ENCODE measurements around the gene APLP2.

Gene APLP2

DNA sequence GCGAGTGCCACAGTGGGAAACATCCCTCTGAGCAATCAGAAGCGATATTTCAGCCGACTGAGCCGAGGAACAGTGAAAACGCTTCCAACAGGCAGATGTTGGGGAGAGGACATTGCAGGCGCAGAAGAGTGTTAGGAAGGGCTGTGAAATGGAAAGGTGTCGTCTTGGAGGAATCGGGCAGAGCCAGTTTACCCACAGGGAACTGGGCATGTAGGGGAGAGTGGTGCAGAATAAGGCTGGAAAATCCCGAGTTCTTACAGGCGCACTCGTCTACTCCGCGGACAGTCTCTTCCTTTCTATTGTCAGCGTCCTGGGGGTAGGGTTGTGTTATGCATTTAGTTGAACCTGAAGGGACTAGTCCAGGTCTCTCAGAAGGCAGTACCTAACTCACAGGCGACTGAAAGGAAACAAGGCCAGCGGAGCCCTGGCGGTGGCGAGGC is 1.1 kb upstream of the APLP2 start:
- H3K4me1 Mint-ChIP-seq = peaks cover 18% of the 10 kb centered on the region
- H3K27me3 Mint-ChIP-seq = peaks cover 18% of the 10 kb centered on the region
- no peak for ATAC-seq (ENCODE audit: low read depth)
- no peaks in the 10 kb centered on the region for H3K36me3 Mint-ChIP-seq
- no peak for DNase-seq (ENCODE audit: low spot score in 2 of 2)
- peak overlapping the region; percentile 84 for H3K27ac Mint-ChIP-seq
- H3K9me3 Mint-ChIP-seq = no peaks in the 10 kb centered on the region
- peak overlapping the region; percentile 97 for H3K4me3 Mint-ChIP-seq

DNA sequence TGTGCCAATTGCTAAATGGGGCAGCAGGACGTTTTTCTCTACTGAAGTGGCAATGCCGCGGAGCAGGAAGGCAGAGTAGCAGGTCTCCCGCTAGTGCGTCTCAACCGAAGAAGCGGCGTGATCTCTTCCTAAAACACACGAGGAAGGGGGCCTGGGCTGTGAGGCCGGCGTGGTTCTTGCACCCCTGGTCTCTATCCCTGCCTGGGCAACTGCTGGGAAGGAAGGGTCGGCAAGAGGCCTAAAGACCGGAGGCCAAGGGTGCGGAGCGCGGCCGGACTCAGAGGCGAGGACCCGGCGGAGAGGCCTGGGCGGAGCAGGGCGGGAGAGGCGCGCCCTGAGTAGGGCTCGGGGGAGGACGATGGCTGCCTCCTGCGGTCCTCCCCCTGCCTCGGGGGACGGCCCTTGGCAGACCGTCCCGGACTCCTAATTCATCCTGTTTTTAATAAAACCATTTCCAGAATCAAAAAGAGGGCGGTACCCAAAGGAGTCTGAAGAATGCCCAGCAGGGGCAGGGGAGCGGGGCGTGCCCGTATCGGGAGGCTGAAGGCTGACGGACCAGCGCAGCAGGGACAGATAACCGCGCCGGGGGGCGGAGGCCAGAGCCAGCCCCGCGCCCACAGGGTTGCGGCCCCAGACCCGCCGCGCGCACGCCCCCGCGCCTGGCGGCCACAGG is 572 bp upstream of the APLP2 start:
- ATAC-seq (ENCODE audit: low read depth) = peak; percentile 37

DNA sequence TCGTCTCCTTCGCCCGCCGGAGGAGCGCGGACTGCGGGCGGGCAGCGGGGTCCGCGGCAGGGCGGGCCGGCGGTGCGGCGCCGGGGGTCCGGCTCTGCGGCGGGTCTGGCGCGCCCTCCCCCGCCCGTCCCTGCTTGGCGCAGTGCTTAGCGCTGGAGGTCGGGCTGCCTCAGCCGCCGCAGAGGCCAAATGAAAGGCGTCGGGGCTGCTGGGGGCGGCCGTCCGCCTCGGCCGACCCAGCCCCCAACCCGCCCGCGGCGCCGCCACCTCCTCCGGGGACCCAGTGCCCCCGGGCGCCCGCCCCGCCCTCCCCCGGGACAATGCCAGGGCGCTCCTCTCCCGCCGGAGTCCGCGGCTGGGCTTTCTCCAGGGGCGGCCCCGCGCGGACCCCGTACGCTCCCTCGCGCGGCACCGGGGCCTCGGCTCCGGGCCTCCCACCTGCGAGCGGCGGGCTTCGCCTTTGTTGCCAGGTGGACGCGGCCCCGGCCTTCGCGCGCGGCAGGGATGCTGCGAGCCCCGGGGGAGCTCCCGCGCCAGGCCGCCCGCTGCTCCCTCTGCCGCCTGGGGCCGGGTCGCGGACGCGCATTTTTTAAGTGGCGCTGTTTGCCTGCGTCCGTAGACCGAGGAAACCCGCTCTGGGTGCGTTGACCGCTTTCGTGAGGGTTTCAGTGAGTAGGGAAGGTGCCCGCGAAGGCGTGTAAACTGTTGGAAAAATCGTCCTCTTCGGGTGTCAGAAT is 583 bp downstream of the APLP2 start:
- Mint-ChIP-seq H3K4me1 (peaks cover 18% of the 10 kb centered on the region), H3K4me3 (peak overlapping the region; percentile 92), H3K27ac (peak overlapping the region; percentile 84)

More for the DNA sequence above, 572 bp upstream of the APLP2 start:
- Mint-ChIP-seq H3K9me3 (no peaks in the 10 kb centered on the region), H3K36me3 (no peaks in the 10 kb centered on the region), H3K4me1 (peaks cover 18% of the 10 kb centered on the region), H3K4me3 (peak overlapping the region; percentile 97), H3K27ac (peak overlapping the region; percentile 84), H3K27me3 (peaks cover 13% of the 10 kb centered on the region)
- DNase-seq (ENCODE audit: low spot score in 2 of 2) = no peak

DNA sequence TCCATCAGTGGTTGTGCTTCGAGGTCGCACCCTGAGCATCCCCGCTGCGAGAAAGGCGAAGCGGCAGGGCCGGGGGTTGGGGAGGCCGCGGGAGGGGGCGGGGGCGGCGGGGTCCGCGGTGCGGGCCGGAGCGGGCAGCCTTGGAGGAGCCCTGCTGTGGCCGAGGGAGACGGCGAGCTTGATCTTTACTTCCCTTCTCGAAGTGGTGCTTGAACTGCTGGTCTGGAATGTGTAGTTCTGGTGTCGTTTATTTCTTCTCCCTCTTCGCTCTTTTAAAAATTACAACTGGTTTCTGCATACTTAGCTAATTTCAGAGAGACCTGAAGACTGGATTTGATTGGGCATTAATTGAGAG is 1.1 kb downstream of the APLP2 start:
- DNase-seq (ENCODE audit: low spot score in 2 of 2) (no peak), ATAC-seq (ENCODE audit: low read depth) (no peak)
- peaks cover 18% of the 10 kb centered on the region for H3K4me1 Mint-ChIP-seq
- H3K27me3 Mint-ChIP-seq = peaks cover 4% of the 10 kb centered on the region
- H3K9me3 Mint-ChIP-seq = no peaks in the 10 kb centered on the region
- no peaks in the 10 kb centered on the region for H3K36me3 Mint-ChIP-seq
- peak overlapping the region; percentile 83 for H3K4me3 Mint-ChIP-seq
- H3K27ac Mint-ChIP-seq = peak overlapping the region; percentile 58

More for the DNA sequence above, 583 bp downstream of the APLP2 start:
- Mint-ChIP-seq H3K9me3 (no peaks in the 10 kb centered on the region), H3K36me3 (no peaks in the 10 kb centered on the region), H3K27me3 (peaks cover 4% of the 10 kb centered on the region)
- ATAC-seq (ENCODE audit: low read depth) = peak; percentile 19
- peak; percentile 40 to 48 for DNase-seq (ENCODE audit: low spot score in 2 of 2)

DNA sequence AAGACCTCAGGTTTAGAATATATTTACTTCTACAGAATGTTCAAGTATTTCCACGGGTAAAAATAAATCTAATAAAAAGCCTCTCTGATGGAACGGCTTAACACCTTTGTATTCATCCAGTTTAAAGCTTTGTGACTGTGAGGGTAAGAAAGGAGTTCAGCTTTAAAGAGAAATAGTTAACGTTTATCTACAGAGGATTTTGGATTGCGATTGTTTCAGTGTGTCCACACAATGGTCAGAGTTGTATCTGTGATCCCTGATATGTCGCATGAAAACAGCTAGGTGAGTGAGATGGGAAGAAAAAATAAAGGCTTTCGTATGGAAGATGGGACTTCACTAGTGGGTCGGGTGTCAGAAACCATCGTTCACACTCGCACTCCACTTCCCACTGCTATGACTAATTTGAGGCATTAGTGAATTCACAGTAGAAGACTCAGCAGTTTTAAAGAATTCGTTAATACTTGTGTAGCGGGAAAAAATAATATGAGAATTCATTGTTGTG is 1.6 kb downstream of the APLP2 start:
- DNase-seq (ENCODE audit: low spot score in 2 of 2) = no peak
- no peaks in the 10 kb centered on the region for H3K36me3 Mint-ChIP-seq
- peaks cover 4% of the 10 kb centered on the region for H3K27me3 Mint-ChIP-seq
- no peak for ATAC-seq (ENCODE audit: low read depth)
- peaks cover 18% of the 10 kb centered on the region for H3K4me1 Mint-ChIP-seq
- peak overlapping the region; percentile 58 for H3K27ac Mint-ChIP-seq
- H3K9me3 Mint-ChIP-seq = no peaks in the 10 kb centered on the region
- peak overlapping the region; percentile 83 for H3K4me3 Mint-ChIP-seq

DNA sequence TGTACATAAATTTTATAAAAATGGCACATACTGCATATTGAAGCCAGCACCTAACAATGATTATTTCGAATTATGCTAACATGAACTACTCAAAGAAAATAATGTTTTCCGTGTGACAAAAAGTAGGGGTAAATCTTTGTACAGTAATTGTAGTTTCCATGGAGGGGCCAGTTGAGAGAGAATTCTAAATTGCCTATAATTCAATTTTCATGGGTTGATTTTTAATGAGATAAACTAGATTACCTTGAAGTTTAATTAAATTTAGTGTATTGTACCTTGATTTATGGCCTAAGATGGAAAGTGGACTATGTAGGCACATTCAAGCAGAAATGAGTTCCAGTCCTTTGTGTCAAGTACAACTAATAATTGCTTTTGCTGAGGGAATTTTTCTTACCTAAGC is 5.0 kb downstream of the APLP2 start:
- no peaks in the 10 kb centered on the region for H3K9me3 Mint-ChIP-seq
- no peak for DNase-seq (ENCODE audit: low spot score in 2 of 2)
- no peak overlapping the region for H3K27ac Mint-ChIP-seq
- H3K4me1 Mint-ChIP-seq = peaks cover 10% of the 10 kb centered on the region
- ATAC-seq (ENCODE audit: low read depth) = no peak
- H3K36me3 Mint-ChIP-seq = no peaks in the 10 kb centered on the region
- no peak overlapping the region for H3K4me3 Mint-ChIP-seq
- H3K27me3 Mint-ChIP-seq = peaks cover 2% of the 10 kb centered on the region

DNA sequence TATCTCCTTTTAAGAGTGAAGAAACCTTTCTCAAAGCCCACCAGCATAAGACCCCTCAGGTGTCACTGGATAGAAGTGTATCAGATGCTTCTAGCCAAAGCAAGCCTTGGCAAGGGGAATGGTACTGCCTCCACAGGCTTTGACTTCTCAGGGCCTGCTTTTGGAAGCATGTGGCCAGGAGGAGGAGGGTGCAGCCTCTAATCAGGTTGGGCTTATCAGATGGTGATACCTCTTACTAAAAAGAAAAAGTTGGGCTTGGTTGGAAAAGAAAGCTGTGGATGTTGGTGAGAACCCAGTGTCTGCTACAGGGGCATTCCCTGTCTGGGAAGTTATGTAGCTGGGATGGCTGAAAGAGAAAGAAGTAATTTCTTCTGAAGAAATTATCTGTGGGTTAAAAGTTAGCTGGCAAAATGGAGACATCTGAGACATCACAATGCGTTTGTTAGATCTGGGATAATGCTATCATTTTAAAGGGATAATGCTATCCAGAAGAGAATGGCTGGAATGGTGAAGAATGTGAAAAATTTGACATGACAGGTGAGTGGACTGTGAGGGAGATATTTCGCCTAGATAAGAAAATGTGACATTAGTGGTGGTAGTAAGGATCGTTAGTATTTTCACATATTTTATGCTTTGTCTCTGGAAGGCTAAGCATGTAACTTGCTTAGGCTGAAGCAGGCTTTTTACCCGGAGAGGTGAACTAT is 7.2 kb downstream of the APLP2 start:
- no peaks in the 10 kb centered on the region for H3K4me1 Mint-ChIP-seq
- no peak overlapping the region for H3K27ac Mint-ChIP-seq
- DNase-seq (ENCODE audit: low spot score in 2 of 2) (no peak), ATAC-seq (ENCODE audit: low read depth) (no peak)
- H3K9me3 Mint-ChIP-seq = no peaks in the 10 kb centered on the region
- no peaks in the 10 kb centered on the region for H3K36me3 Mint-ChIP-seq
- no peaks in the 10 kb centered on the region for H3K27me3 Mint-ChIP-seq
- no peak overlapping the region for H3K4me3 Mint-ChIP-seq

DNA sequence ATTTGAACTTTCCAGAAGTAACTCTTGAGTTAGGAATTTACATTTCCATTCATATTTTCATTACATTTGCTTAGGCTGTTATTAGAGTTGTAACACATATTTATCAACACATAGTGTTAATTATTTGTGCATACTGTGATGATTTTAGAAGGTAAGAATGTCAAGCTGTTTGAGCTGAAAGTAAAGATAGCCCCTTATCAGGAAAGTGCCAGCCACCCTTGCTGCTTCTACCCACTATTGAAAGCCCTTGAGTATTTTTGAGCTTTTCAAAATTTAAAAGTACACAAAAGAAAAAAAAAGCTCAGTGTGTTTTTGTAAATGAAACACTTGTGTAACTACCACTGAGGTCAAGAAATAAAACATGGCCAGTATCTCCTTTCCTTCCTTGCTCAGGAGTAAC is 8.0 kb downstream of the APLP2 start:
- no peak for DNase-seq (ENCODE audit: low spot score in 2 of 2)
- Mint-ChIP-seq H3K27me3 (no peaks in the 10 kb centered on the region), H3K36me3 (no peaks in the 10 kb centered on the region), H3K27ac (no peak overlapping the region), H3K4me1 (no peaks in the 10 kb centered on the region), H3K9me3 (no peaks in the 10 kb centered on the region), H3K4me3 (no peak overlapping the region)
- ATAC-seq (ENCODE audit: low read depth) = no peak

DNA sequence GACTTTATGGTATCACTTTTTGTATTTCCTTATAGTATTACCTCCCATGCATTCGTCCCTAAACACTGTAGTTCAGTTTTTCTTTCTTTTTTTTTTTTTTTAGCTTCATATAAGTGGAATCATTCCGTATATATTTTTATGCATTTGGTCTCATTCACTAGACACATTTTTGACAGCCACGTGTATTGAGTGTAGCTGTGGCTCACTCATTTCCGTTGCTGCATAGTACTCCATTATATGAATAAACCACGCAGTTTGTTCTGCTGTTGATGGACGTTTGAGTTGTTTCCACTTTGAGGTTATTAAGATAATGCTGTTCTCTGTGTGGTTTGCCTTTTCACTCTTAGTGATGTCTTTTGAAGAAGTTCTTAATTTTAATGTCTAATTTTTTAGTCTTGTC is 8.4 kb downstream of the APLP2 start:
- DNase-seq (ENCODE audit: low spot score in 2 of 2) (no peak), ATAC-seq (ENCODE audit: low read depth) (no peak)
- H3K4me1 Mint-ChIP-seq = no peaks in the 10 kb centered on the region
- H3K27me3 Mint-ChIP-seq = no peaks in the 10 kb centered on the region
- H3K9me3 Mint-ChIP-seq = no peaks in the 10 kb centered on the region
- H3K27ac Mint-ChIP-seq = no peak overlapping the region
- no peaks in the 10 kb centered on the region for H3K36me3 Mint-ChIP-seq
- H3K4me3 Mint-ChIP-seq = no peak overlapping the region

DNA sequence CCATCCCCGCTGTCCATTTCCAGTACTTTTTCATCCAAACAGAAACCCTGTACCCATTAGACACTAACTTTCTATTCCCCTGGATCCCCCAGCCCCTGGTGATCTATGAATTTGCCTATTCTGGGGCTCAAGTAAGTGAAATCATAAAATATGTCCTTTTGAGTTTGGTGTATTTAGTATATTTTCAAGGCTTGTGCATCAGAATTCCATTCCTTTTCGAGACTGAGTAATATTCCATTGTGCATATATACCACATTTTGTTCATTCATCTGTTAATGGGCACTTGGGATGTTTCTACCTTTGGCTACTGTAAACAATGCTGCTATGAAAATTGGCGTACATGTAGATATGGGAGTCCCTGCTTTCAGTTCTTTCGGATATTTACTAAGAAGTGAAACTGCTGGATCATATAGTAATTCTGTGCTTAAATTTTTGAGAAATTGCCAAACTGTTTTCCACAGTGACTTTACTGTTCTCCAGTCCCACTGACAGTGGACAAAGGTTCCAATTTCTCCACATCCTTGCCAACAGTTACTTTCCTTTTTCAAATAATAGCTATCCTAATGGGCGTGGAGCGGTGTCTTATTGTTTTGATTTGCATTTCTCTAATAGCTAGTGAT is 16.1 kb downstream of the APLP2 start:
- H3K4me3 Mint-ChIP-seq = no peak overlapping the region
- DNase-seq (ENCODE audit: low spot score in 2 of 2) = no peak
- no peak for ATAC-seq (ENCODE audit: low read depth)
- no peak overlapping the region for H3K27ac Mint-ChIP-seq
- peaks cover 3% of the 10 kb centered on the region for H3K27me3 Mint-ChIP-seq
- no peaks in the 10 kb centered on the region for H3K9me3 Mint-ChIP-seq
- peaks cover 7% of the 10 kb centered on the region for H3K36me3 Mint-ChIP-seq
- peaks cover 4% of the 10 kb centered on the region for H3K4me1 Mint-ChIP-seq

DNA sequence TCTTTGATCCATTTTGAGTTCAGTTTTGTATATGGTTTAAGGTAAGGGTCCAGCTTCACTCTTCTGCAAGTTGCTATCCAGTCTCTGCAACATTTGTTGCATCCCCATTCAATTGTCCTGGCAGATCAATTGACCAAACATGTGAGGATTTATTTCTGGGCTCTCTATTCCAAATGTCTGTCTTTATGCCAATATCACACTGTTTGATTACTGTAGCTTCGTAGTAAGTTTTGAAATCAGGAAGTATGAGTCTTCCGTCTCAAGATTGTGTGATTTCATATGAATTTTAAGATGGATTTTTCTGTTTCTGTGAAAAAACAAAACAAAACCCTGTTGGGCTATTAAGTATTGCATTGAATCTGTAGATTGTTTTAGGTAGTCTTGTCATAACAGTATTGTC is 17.0 kb downstream of the APLP2 start:
- DNase-seq (ENCODE audit: low spot score in 2 of 2) = no peak
- no peaks in the 10 kb centered on the region for H3K9me3 Mint-ChIP-seq
- H3K27ac Mint-ChIP-seq = no peak overlapping the region
- peaks cover 7% of the 10 kb centered on the region for H3K36me3 Mint-ChIP-seq
- no peak for ATAC-seq (ENCODE audit: low read depth)
- peaks cover 4% of the 10 kb centered on the region for H3K4me1 Mint-ChIP-seq
- H3K27me3 Mint-ChIP-seq = peaks cover 3% of the 10 kb centered on the region
- no peak overlapping the region for H3K4me3 Mint-ChIP-seq

DNA sequence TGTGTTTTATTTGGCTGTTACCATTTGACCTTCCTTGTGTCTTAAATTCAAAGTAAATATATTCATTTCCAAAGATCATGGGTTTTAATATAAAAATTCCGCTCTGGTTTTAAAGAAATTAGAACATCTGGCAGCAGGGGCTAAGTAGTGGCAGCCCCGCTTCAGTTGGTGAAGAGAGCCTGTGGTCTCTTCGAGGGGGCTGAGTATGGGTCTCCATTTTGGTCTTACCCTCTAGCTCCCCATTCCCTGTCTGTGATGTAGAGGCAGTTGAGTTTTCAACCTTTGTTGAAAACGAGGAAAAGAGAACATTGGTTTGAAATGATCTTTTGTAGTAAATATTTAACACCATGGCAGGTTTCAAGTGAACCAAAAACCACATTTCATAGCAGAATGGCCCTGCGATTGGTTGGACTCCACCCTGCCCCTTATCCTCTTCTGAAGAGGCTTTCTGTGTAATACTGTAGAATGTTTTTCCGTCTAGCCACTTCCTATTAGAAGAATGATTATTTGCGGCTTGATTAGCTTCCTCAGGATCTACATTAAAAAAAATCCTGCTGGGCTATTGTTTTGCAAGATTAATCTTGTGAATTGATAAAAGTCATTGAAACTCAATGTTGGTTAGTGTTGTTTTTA is 17.7 kb downstream of the APLP2 start:
- DNase-seq (ENCODE audit: low spot score in 2 of 2) = no peak

DNA sequence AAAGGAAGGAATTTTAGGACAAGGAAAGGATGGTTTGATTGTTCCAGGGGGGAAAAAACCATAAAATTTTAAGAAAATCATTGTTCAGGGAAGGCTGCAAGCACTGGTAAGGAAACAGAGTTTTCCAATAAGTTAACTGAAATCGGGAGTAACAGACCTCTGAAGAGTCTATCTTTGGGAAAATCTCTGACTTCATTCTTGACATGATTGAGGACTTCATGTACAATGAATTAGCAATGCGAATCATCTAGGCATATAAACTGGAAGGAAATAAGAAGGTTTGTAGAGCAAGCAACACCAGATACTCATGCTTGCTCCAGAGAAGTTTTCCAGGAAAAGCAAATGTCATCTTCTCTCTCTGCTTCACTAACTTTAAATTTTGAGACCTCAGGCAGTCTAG is 18.5 kb downstream of the APLP2 start:
- Mint-ChIP-seq H3K27me3 (peaks cover 3% of the 10 kb centered on the region), H3K4me3 (no peak overlapping the region), H3K9me3 (no peaks in the 10 kb centered on the region), H3K4me1 (peaks cover 6% of the 10 kb centered on the region), H3K36me3 (peaks cover 7% of the 10 kb centered on the region), H3K27ac (no peak overlapping the region)
- no peak for DNase-seq (ENCODE audit: low spot score in 2 of 2)
- ATAC-seq (ENCODE audit: low read depth) = no peak

More for the DNA sequence above, 17.7 kb downstream of the APLP2 start:
- no peak for ATAC-seq (ENCODE audit: low read depth)
- Mint-ChIP-seq H3K36me3 (peaks cover 7% of the 10 kb centered on the region), H3K27ac (no peak overlapping the region), H3K4me1 (peaks cover 4% of the 10 kb centered on the region), H3K9me3 (no peaks in the 10 kb centered on the region), H3K4me3 (no peak overlapping the region), H3K27me3 (peaks cover 3% of the 10 kb centered on the region)

Measured in memory B cell (primary cell).